Calu3 (cell line): ENCODE data around the gene ZNF622. TPM values are rescaled to one million over a fixed set of nuclear protein-coding genes. Genes with fewer than 3 reads are reported as not detected.

ENCODE experiments used
- BruUV-seq: library from RNA; stranded (reverse); fragments of 400-500 nt; replicated peaks from 2 replicates; lab custom pipeline; 2021; lab: Mats Ljungman, UMichigan
- CTCF ChIA-PET: fragments of 300-600 bp; sonication (Branson Sonifier 250); formaldehyde crosslinking; loops from one replicate; lab custom pipeline; 2022; ENCODE audit warnings: antibody characterized with exemption; lab: Charles Lee
- DNase-seq: peaks from one replicate; pipeline ENCODE4 v3.0.0; 2022
- H3K27ac Mint-ChIP-seq: one replicate; pipeline ENCODE4 v1.8.0; 2022; ENCODE audit warnings: mixed read lengths; ENCODE audit not compliant: unreplicated experiment
- H3K27me3 Mint-ChIP-seq: one replicate; pipeline ENCODE4 v1.8.0; 2022; ENCODE audit warnings: mixed read lengths; ENCODE audit not compliant: unreplicated experiment
- H3K36me3 Mint-ChIP-seq: one replicate; pipeline ENCODE4 v1.8.0; 2022; ENCODE audit warnings: mild to moderate bottlenecking, moderate library complexity, mixed read lengths; ENCODE audit not compliant: insufficient read depth, unreplicated experiment
- H3K4me1 Mint-ChIP-seq: one replicate; pipeline ENCODE4 v1.8.0; 2022; ENCODE audit warnings: mild to moderate bottlenecking, low read depth, mixed read lengths; ENCODE audit not compliant: unreplicated experiment
- H3K4me3 Mint-ChIP-seq: one replicate; pipeline ENCODE4 v1.8.0; 2022; ENCODE audit warnings: mild to moderate bottlenecking, low read depth, moderate library complexity, mixed read lengths; ENCODE audit not compliant: unreplicated experiment
- H3K9me3 Mint-ChIP-seq: one replicate; pipeline ENCODE4 v1.8.0; 2022; ENCODE audit warnings: low read depth, mixed read lengths; ENCODE audit not compliant: unreplicated experiment
- CTCF ChIP-seq: fragments of 200-600 bp; IDR thresholded peaks from one replicate; pipeline ENCODE4 v1.8.0; 2022; ENCODE audit warnings: antibody characterized with exemption; ENCODE audit not compliant: unreplicated experiment
- intact Hi-C: fragments of 100-400 bp; cut with micrococcal nuclease; formaldehyde crosslinking; loops from one replicate; pipeline ENCODE4 v1.10.0; 2022; ENCODE audit not compliant: unreplicated experiment
- total RNA-seq: library from RNA; stranded (reverse); gene quantifications from 2 replicates; pipeline ENCODE4 v1.2.3, GENCODE V29; 2022

Gene ZNF622
- total RNA-seq, 1 experiment from 2014 or later = 28.6 TPM

- Mint-ChIP-seq H3K9me3 (peaks cover 2% of the 10 kb centered on the region), H3K4me1 (no peaks in the 10 kb centered on the region), H3K36me3 (peaks cover 4% of the 10 kb centered on the region), H3K4me3 (no peak overlapping the region), H3K27me3 (peaks cover 42% of the 10 kb centered on the region), H3K27ac (no peak overlapping the region)
- no peak for TF ChIP-seq CTCF
- CTCF ChIA-PET = no interaction called here
- intact Hi-C loops = no loop called here
- no peak for DNase-seq
- BruUV-seq = no TSS peak
These were observed 59.0 kb downstream of the ZNF622 start for GRCh38 chr5:16406630-16407029.

GRCh38 chr5:16406023-16406422 is 59.6 kb downstream of the ZNF622 start:
- TF ChIP-seq CTCF = no peak
- H3K4me3 Mint-ChIP-seq = no peak overlapping the region
- H3K36me3 Mint-ChIP-seq = peaks cover 4% of the 10 kb centered on the region
- DNase-seq = no peak
- H3K4me1 Mint-ChIP-seq = no peaks in the 10 kb centered on the region
- CTCF ChIA-PET = no interaction called here
- H3K9me3 Mint-ChIP-seq = peaks cover 2% of the 10 kb centered on the region
- intact Hi-C loops = no loop called here
- H3K27ac Mint-ChIP-seq = no peak overlapping the region
- peaks cover 42% of the 10 kb centered on the region for H3K27me3 Mint-ChIP-seq
- no TSS peak for BruUV-seq

Other genes starting within 250 kb of the ZNF622 start
- 12.0 and 15.4 TPM in 2 replicates for gene RETREG1, start 151.2 kb upstream of the ZNF622 start, total RNA-seq